K562 (cell line): ENCODE data around the gene PGA3. TPM values are rescaled to one million over a fixed set of nuclear protein-coding genes. Genes with fewer than 3 reads are reported as not detected.
A peak's percentile ranks its signal among the peaks of the same experiment; 100 is the strongest.

ENCODE experiments used
- DPF2 ChIP-seq: fragments of 450-650 bp; IDR thresholded peaks from 2 replicates; pipeline ENCODE4 v1.6.1; 2016
- ESRRB ChIP-seq: fragments of 250-450 bp; sonication (Bioruptor Pico); IDR thresholded peaks from 2 replicates; pipeline ENCODE4 v1.5.0; 2020; ENCODE audit warnings: mild to moderate bottlenecking, moderate library complexity, borderline replicate concordance
- KDM1A ChIP-seq, 2 experiments: fragments of 450-650 bp; IDR thresholded peaks; 2 replicates each; pipeline ENCODE4 v1.6.1; 2016; ENCODE audit warnings: mild to moderate bottlenecking in 2 of 2
- KDM2B ChIP-seq: fragments of 250-450 bp; sonication (Bioruptor Pico); IDR thresholded peaks from 2 replicates; pipeline ENCODE4 v1.8.0; 2021; ENCODE audit warnings: mild to moderate bottlenecking, moderate library complexity
- NR0B1 ChIP-seq: fragments of 450-650 bp; IDR thresholded peaks from one replicate; pipeline ENCODE4 v1.6.1; 2018; ENCODE audit warnings: mild to moderate bottlenecking, moderate library complexity; ENCODE audit not compliant: partially characterized antibody
- PHTF2 ChIP-seq: fragments of 250-450 bp; sonication (Bioruptor Pico); IDR thresholded peaks from 2 replicates; pipeline ENCODE4 v1.5.0; 2021; ENCODE audit warnings: mild to moderate bottlenecking
- TEAD4 ChIP-seq, 2 experiments: sonication (generic) in 1 of 2; formaldehyde crosslinking in 1 of 2; IDR thresholded peaks; 2 replicates each; pipeline versions ENCODE4 v1.6.1 to v1.8.0; 2012 to 2022; ENCODE audit warnings: borderline replicate concordance in 1 of 2, inconsistent platforms in 1 of 2, low read length in 1 of 2, mild to moderate bottlenecking in 1 of 2, missing genetic modification reagents in 1 of 2
- ZMIZ1 ChIP-seq, 2 experiments: fragments of 150-350 bp in 1 of 2; IDR thresholded peaks; 2 replicates each; pipeline ENCODE4 v1.6.1; 2012 to 2016; ENCODE audit warnings: low read depth in 2 of 2, low read length in 2 of 2, mild to moderate bottlenecking in 1 of 2, moderate library complexity in 1 of 2
- polyA plus RNA-seq, 8 experiments: library from polyadenylated mRNA; depleted of rRNA in 4 of 8; stranded (reverse) in 5 of 8; unstranded in 3 of 8; fragments of >200 nt; fragmentation: Nextera tagmentation in 2 of 8; fragmentation: Illumina TruSeq in 1 of 8; extraction: Ambion mirVana in 2 of 8; extraction: Trizol in 1 of 8; gene quantifications; 2 replicates each; pipeline versions ENCODE4 v1.2.1 to v1.2.3, GENCODE V29; 2011 to 2014; ENCODE audit warnings: inconsistent platforms in 1 of 8, missing spikeins in 1 of 8
- total RNA-seq, 7 experiments: library from RNA; depleted of rRNA in 6 of 7; stranded (reverse); fragments of >200 nt in 6 of 7; fragmentation: Illumina TruSeq in 2 of 7; extraction: Trizol in 2 of 7; gene quantifications; 2 replicates each; pipeline versions ENCODE4 v1.2.1 to v1.2.3, GENCODE V29; 2011 to 2021; ENCODE audit warnings: low replicate concordance in 1 of 7
- TF ChIP-seq, protein P1 (sequence below): fragments of 250-450 bp; sonication (Bioruptor Pico); IDR thresholded peaks from 2 replicates; pipeline ENCODE4 v1.8.0; 2022; ENCODE audit warnings: moderate library complexity, mild to moderate bottlenecking, inconsistent platforms

PGA3 gene
- total and polyA plus RNA-seq, 9 of the 15 experiments (the other 6 are each of a cell fraction or from before 2014, with no cell fraction given) = 0.15 to 0.18 (median 0.18) TPM; not detected in 6

DNA sequence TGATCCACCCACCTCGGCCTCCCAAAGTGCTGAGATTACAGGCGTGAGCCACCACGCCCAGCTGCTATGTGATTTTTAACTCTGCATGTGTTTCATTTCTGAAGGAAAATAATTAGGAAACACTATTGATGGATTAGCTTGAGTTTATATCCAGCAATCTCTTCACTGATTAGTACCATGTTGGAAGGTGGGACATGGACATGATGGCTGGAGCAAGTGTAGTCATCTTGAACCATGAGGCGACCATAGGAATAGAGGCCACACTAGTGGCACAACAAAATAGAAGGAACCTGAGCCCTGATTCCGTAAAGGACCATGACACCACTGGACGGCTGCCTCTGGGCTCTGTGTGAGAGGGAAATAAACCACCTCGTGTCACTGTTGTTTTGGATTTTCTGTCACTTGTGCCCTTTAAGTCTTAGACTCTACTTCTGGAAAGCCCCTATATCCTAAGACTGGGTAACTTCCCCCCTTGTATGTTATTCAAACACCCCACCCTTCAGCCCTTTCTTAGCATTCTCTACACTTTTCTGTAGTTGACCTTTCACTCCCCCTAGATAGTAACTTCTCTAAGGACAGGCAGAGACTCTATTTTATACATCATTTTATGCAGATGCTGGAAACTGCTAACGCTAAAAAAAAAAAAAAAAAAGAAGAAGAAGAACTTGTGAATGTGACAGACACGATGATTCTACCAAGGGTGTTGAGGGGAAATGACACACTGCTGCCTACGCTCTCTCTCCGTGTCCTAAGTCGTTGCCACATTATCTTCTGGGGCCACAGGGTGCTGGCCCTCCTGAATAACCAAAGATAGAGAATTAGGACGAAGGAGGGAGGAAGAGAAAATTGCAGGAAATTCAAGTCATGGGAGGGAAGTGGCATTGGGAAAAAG, 39.4 kb upstream of the PGA3 start (continued):
- no peak for TF ChIP-seq KDM2B (CRISPR knock-in tag)
- no peak for TF ChIP-seq ESRRB (CRISPR knock-in tag)
- peak; percentile 96 for TF ChIP-seq DPF2
- no peak for TF ChIP-seq NR0B1
- TF ChIP-seq ZMIZ1 (IDR thresholded peaks at IDR 0.05; ENCODE audit: low read depth in 2 of 2, low read length in 2 of 2) = peak in 1 of 2 experiments; percentile 92; a peak in 2 of 4 replicates
- TF ChIP-seq, protein P1, sequence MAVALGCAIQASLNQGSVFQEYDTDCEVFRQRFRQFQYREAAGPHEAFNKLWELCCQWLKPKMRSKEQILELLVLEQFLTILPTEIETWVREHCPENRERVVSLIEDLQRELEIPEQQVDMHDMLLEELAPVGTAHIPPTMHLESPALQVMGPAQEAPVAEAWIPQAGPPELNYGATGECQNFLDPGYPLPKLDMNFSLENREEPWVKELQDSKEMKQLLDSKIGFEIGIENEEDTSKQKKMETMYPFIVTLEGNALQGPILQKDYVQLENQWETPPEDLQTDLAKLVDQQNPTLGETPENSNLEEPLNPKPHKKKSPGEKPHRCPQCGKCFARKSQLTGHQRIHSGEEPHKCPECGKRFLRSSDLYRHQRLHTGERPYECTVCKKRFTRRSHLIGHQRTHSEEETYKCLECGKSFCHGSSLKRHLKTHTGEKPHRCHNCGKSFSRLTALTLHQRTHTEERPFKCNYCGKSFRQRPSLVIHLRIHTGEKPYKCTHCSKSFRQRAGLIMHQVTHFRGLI = no peak
- TF ChIP-seq KDM1A (IDR thresholded peaks at IDR 0.05) = peak; percentile 54 to 64; a peak in 2 of 4 replicates
- no peak for TF ChIP-seq PHTF2 (CRISPR knock-in tag)
- peak; percentile 91 for TF ChIP-seq TEAD4 (IDR thresholded peaks at IDR 0.05; ENCODE audit: low read length)
- TF ChIP-seq TEAD4 (CRISPR knock-in tag; IDR thresholded peaks at IDR 0.05; ENCODE audit: borderline replicate concordance) = no peak
